Measurements from ENCODE around the gene CASQ1. TPM values are rescaled to one million over a fixed set of nuclear protein-coding genes. Genes with fewer than 3 reads are reported as not detected.
A peak's percentile ranks its signal among the peaks of the same experiment; 100 is the strongest.

Gene CASQ1
- total and polyA plus RNA-seq, 9 of the 15 experiments (the other 6 are each of a cell fraction or from before 2014, with no cell fraction given) = not detected

DNA sequence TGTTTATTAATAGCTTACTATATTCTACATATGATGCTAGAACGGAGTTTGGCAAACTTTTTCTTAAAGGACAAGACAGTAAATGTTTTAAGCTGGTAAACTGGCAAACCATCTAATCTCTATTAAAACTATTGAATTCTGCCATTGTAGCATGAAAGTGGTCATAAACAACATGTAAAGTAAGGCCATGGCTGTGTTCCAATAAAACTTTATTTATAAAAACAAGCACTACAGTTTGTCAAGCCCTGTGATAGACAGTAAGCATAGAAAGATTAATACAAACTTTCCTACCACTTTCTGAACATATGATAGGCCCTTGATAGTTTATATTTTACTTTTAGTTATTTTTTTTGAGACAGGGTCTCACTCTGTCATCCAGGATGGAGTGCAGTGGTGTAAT lies 37.2 kb downstream of the CASQ1 start:
- WGBS (ENCODE audit: insufficient coverage, low coverage, missing lambda C conversion rate) = 100% methylated on average over 1 of the region's 1 CpG
- no peaks in the 10 kb centered on the region for H3K4me1 ChIP-seq (replicated peaks in 1 of 2; ENCODE audit: control insufficient read depth in 2 of 2, insufficient read depth in 2 of 2, low read length in 2 of 2)
- in situ Hi-C loops (cut with MboI) (no loop called here), intact Hi-C loops (cut with micrococcal nuclease) (no loop called here)
- H4K20me1 ChIP-seq (replicated peaks; ENCODE audit: control insufficient read depth, insufficient read depth, low read length) = no peaks in the 10 kb centered on the region
- FAIRE-seq (no peak), DNase-seq (ENCODE audit: extremely low read depth in 1 of 4, low spot score in 3 of 4) (no peak), ATAC-seq (no peak)
- no peak overlapping the region for H3K4me3 ChIP-seq
- no peak overlapping the region for H3K9ac ChIP-seq (ENCODE audit: insufficient read depth in 1 of 2, low read depth in 2 of 2, low read length in 2 of 2)
- BruUV-seq (replicated peaks) = no TSS peak
- no peaks in the 10 kb centered on the region for H3K79me2 ChIP-seq (ENCODE audit: control insufficient read depth, insufficient read depth, low read length)
- H3K4me2 ChIP-seq (ENCODE audit: insufficient read depth, low read length) = no peak overlapping the region
- no peak overlapping the region for H2AFZ ChIP-seq (ENCODE audit: low read depth, low read length)
- no peaks in the 10 kb centered on the region for H3K9me1 ChIP-seq (ENCODE audit: control insufficient read depth, insufficient read depth, low read length)
- no peak overlapping the region for H3K27ac ChIP-seq (ENCODE audit: extremely low read depth, low read depth, low read length)
- no peaks in the 10 kb centered on the region for H3K9me3 ChIP-seq (replicated peaks; ENCODE audit: control insufficient read depth, insufficient read depth, low read depth, low read length)
- H3K27me3 ChIP-seq (ENCODE audit: control insufficient read depth in 2 of 2, insufficient read depth in 2 of 2, low read length in 2 of 2) = no peaks in the 10 kb centered on the region
- H3K36me3 ChIP-seq (ENCODE audit: control insufficient read depth, insufficient read depth, low read length) = peaks cover 94% of the 10 kb centered on the region; the same call in 2 of the 3 replicates
- CTCF ChIA-PET (ENCODE audit: low intra/inter-chr PET ratio) = no interaction called here
- POLR2A ChIA-PET = interaction anchor here (0.9 to 1.2 kb wide), 2 partner anchors 10 to 12 kb away, joined by 3 read pairs; no protein-coding TSS in a partner anchor
- no peak for TF ChIP-seq PHTF2 (CRISPR knock-in tag; IDR thresholded peaks at IDR 0.05)
- TF ChIP-seq, protein P1, sequence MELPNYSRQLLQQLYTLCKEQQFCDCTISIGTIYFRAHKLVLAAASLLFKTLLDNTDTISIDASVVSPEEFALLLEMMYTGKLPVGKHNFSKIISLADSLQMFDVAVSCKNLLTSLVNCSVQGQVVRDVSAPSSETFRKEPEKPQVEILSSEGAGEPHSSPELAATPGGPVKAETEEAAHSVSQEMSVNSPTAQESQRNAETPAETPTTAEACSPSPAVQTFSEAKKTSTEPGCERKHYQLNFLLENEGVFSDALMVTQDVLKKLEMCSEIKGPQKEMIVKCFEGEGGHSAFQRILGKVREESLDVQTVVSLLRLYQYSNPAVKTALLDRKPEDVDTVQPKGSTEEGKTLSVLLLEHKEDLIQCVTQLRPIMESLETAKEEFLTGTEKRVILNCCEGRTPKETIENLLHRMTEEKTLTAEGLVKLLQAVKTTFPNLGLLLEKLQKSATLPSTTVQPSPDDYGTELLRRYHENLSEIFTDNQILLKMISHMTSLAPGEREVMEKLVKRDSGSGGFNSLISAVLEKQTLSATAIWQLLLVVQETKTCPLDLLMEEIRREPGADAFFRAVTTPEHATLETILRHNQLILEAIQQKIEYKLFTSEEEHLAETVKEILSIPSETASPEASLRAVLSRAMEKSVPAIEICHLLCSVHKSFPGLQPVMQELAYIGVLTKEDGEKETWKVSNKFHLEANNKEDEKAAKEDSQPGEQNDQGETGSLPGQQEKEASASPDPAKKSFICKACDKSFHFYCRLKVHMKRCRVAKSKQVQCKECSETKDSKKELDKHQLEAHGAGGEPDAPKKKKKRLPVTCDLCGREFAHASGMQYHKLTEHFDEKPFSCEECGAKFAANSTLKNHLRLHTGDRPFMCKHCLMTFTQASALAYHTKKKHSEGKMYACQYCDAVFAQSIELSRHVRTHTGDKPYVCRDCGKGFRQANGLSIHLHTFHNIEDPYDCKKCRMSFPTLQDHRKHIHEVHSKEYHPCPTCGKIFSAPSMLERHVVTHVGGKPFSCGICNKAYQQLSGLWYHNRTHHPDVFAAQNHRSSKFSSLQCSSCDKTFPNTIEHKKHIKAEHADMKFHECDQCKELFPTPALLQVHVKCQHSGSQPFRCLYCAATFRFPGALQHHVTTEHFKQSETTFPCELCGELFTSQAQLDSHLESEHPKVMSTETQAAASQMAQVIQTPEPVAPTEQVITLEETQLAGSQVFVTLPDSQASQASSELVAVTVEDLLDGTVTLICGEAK (IDR thresholded peaks at IDR 0.05) = peak; percentile 94
- TF ChIP-seq, protein P1 (CRISPR knock-in tag; IDR thresholded peaks at IDR 0.05) = peak; percentile 89

Data from K562 (cell line).